ENCODE measurements around the gene ARHGEF33. TPM values are rescaled to one million over a fixed set of nuclear protein-coding genes. Genes with fewer than 3 reads are reported as not detected.

Gene ARHGEF33
- total RNA-seq, 1 donor from 2014 or later = 1.5 TPM

DNA sequence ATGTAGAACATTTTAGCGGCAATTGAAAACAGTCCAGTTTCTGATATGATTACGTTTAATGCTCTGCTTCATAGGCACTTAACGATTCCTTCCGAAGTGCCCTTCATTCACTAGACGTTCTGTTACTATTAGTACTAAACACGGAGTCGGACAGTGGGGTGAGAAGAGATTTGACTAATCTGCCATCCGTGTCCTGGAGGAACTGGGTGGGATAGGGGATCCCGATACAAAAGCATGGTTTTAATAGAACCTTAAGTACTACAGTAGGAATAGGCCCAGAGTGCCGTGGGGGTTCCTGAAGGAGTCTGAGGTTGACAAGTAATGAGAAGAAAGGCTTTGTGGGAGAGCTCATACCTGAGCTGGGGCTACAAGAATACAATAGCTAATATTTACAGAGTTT, 13.3 kb upstream of the ARHGEF33 start:
- peak in 1 of 2 donors; percentile 11 for ATAC-seq
- peaks cover 10% of the 10 kb centered on the region for H3K36me3 ChIP-seq
- DNase-seq = no peak
- H3K27ac ChIP-seq = peak overlapping the region; percentile 78
- TF ChIP-seq, protein P1, sequence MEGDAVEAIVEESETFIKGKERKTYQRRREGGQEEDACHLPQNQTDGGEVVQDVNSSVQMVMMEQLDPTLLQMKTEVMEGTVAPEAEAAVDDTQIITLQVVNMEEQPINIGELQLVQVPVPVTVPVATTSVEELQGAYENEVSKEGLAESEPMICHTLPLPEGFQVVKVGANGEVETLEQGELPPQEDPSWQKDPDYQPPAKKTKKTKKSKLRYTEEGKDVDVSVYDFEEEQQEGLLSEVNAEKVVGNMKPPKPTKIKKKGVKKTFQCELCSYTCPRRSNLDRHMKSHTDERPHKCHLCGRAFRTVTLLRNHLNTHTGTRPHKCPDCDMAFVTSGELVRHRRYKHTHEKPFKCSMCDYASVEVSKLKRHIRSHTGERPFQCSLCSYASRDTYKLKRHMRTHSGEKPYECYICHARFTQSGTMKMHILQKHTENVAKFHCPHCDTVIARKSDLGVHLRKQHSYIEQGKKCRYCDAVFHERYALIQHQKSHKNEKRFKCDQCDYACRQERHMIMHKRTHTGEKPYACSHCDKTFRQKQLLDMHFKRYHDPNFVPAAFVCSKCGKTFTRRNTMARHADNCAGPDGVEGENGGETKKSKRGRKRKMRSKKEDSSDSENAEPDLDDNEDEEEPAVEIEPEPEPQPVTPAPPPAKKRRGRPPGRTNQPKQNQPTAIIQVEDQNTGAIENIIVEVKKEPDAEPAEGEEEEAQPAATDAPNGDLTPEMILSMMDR (IDR thresholded peaks at IDR 0.05) = no peak
- H3K4me1 ChIP-seq = peaks cover 17% of the 10 kb centered on the region
- no peaks in the 10 kb centered on the region for H3K9me3 ChIP-seq
- peak overlapping the region; percentile 91 for H3K4me3 ChIP-seq
- H3K27me3 ChIP-seq (ENCODE audit: low read depth) = no peaks in the 10 kb centered on the region
- intact Hi-C loops (cut with DNase I) = no loop called here

DNA sequence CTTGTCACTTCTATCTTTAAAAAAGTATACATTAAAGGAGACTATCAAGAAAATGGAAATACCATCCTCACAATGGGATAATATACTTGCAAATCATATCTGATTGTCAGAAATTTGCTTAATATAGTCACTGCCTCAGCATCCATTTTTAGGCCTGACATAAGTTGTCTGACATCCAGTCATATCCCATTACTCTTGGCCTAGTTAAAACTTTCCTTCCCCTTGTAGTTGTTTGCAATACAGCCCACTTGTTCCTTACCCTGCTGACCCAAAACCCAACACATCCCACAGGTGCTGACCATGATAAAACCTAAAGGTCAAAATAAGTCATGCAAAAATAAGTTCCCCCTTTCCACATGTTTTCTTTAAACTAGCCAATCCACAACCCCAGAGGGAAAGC, 3.6 kb upstream of the ARHGEF33 start:
- H3K27ac ChIP-seq = no peak overlapping the region
- no peaks in the 10 kb centered on the region for H3K4me1 ChIP-seq
- intact Hi-C loops (cut with DNase I) = no loop called here
- no peak for ATAC-seq
- H3K4me3 ChIP-seq = no peak overlapping the region
- H3K27me3 ChIP-seq (ENCODE audit: low read depth) = no peaks in the 10 kb centered on the region
- TF ChIP-seq, protein P1 (IDR thresholded peaks at IDR 0.05) = no peak
- DNase-seq = no peak
- peaks cover 9% of the 10 kb centered on the region for H3K36me3 ChIP-seq
- H3K9me3 ChIP-seq = no peaks in the 10 kb centered on the region

DNA sequence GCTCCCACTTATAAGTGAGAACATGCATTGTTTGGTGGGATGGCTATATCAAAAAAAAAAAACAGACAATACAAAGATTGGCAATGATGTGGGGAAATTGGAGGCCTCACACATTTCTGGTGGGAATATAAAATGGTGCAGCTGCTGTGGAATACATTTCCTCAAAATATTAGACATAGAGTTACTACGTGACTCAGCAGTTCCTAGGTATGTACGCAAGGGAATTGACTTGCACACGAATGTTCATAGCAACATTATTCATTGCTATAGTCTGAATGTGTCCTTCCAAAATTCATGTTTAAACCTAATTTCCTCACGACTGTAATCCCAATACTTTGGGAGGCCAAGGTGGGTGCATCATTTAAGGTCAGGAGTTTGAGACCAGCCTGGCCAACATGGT, 2.3 kb upstream of the ARHGEF33 start:
- DNase-seq = no peak
- Histone ChIP-seq H3K36me3 (no peaks in the 10 kb centered on the region), H3K4me1 (no peaks in the 10 kb centered on the region), H3K4me3 (no peak overlapping the region), H3K9me3 (no peaks in the 10 kb centered on the region), H3K27ac (no peak overlapping the region), H3K27me3 (ENCODE audit: low read depth) (no peaks in the 10 kb centered on the region)
- intact Hi-C loops (cut with DNase I) = no loop called here
- TF ChIP-seq, protein P1 (IDR thresholded peaks at IDR 0.05) = no peak
- ATAC-seq = no peak

DNA sequence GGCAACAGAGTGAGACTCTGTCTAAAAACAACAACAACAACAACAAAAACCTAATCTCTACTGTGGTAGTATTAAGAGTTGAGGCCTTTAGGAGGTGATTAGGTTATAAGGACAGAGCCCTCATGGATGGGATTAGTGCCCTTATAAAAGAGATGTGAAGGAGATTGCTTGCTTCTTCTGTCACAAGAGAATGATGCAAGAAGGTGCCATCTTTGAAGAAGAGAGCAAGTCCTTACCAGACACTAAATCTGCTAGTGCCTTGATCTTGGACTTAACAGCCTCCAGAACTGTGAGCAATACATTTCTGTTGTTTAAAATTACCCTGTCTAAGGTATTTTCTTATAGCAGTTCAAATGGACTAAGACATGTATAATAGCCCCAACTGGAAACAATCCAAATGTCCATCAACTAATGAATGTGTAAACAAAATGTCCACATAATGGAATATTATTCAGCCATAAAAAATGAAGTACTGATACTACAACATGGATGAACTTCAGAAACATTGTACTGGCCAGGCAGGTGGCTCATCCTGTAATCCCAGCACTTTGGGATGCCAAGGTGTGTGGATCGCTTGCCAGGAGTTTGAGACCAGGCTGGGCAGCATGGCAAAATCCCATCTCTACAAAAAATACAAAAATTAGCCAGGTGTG, 1.6 kb upstream of the ARHGEF33 start:
- intact Hi-C loops (cut with DNase I) = no loop called here
- Histone ChIP-seq H3K4me1 (no peaks in the 10 kb centered on the region), H3K27me3 (ENCODE audit: low read depth) (no peaks in the 10 kb centered on the region), H3K4me3 (no peak overlapping the region), H3K9me3 (no peaks in the 10 kb centered on the region), H3K27ac (no peak overlapping the region), H3K36me3 (no peaks in the 10 kb centered on the region)
- TF ChIP-seq, protein P1 (IDR thresholded peaks at IDR 0.05) = no peak
- ATAC-seq = no peak
- DNase-seq = no peak

DNA sequence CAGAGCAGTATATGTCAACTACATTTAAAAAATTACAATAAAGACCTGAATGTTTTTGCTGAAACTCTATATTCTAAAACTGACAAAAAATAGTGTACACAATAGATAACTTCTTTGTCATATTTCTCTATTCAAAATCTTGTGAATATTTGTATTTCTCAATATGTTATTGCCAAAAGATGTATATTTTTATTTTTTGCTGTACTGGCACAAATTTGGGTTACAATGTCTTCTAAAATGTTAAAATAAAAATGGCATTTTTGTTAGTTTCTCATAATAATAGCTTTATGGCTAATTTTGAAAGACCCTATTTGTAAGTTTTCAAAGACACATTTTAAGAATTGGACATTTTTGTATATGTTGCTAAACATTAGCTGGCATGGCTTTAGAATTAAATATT, 630 bp upstream of the ARHGEF33 start:
- no peak for ATAC-seq
- TF ChIP-seq, protein P1 (IDR thresholded peaks at IDR 0.05) = no peak
- no peak for DNase-seq
- H3K4me1 ChIP-seq = no peaks in the 10 kb centered on the region
- intact Hi-C loops (cut with DNase I) = no loop called here
- no peak overlapping the region for H3K27ac ChIP-seq
- no peaks in the 10 kb centered on the region for H3K9me3 ChIP-seq
- H3K36me3 ChIP-seq = no peaks in the 10 kb centered on the region
- H3K27me3 ChIP-seq (ENCODE audit: low read depth) = no peaks in the 10 kb centered on the region
- no peak overlapping the region for H3K4me3 ChIP-seq

All from lower lobe of right lung (tissue), 2 donors.